DOHH2 (cell line): ENCODE results near the gene FAM120A.

ENCODE experiments used
- H3F3A ChIP-seq: fragments of 200-600 bp; sonication (generic), shearing (Covaris generic); 2 replicates; pipeline ENCODE4 v1.6.0; 2016; ENCODE audit warnings: antibody characterized with exemption, mild to moderate bottlenecking; ENCODE audit not compliant: control insufficient read depth, insufficient read depth
- H3K27ac ChIP-seq: fragments of 200-600 bp; sonication (generic); 2 replicates; pipeline ENCODE4 v1.5.1; 2014; ENCODE audit warnings: low read depth, mild to moderate bottlenecking, low read length, moderate library complexity
- H3K27me3 ChIP-seq: fragments of 200-600 bp; sonication (generic); 2 replicates; pipeline ENCODE4 v1.6.1; 2014; ENCODE audit warnings: mild to moderate bottlenecking, low read length, mixed read lengths; ENCODE audit not compliant: control insufficient read depth
- H3K36me3 ChIP-seq: fragments of 200-600 bp; sonication (generic); 2 replicates; pipeline ENCODE4 v1.6.1; 2014; ENCODE audit warnings: mild to moderate bottlenecking, low read length, moderate library complexity, mixed read lengths; ENCODE audit not compliant: control insufficient read depth
- H3K4me1 ChIP-seq: fragments of 200-600 bp; sonication (generic); 2 replicates; pipeline ENCODE4 v1.6.1; 2014; ENCODE audit warnings: mild to moderate bottlenecking, low read length, mixed read lengths; ENCODE audit not compliant: control insufficient read depth
- H3K4me2 ChIP-seq: fragments of 200-600 bp; sonication (generic); 2 replicates; pipeline ENCODE4 v1.6.0; 2014; ENCODE audit warnings: mild to moderate bottlenecking, low read length, moderate library complexity
- H3K4me3 ChIP-seq: fragments of 200-600 bp; sonication (generic); 2 replicates; pipeline ENCODE4 v1.5.1; 2014; ENCODE audit warnings: mild to moderate bottlenecking, low read length, mixed read lengths
- H3K79me2 ChIP-seq: fragments of 200-600 bp; sonication (generic); 2 replicates; pipeline ENCODE4 v1.6.1; 2014; ENCODE audit warnings: mild to moderate bottlenecking, low read length, mixed read lengths; ENCODE audit not compliant: control insufficient read depth
- H3K9me2 ChIP-seq: fragments of 200-600 bp; sonication (generic); replicated peaks from 2 replicates; pipeline ENCODE4 v1.6.1; 2014; ENCODE audit warnings: mild to moderate bottlenecking, low read length, mixed read lengths; ENCODE audit not compliant: control insufficient read depth
- H3K9me3 ChIP-seq: fragments of 200-600 bp; sonication (generic); 2 replicates; pipeline ENCODE4 v1.6.1; 2014; ENCODE audit warnings: antibody characterized with exemption, low read length, mixed read lengths; ENCODE audit not compliant: control insufficient read depth, insufficient read depth
- H4K20me1 ChIP-seq: fragments of 200-600 bp; sonication (generic); 2 replicates; pipeline ENCODE4 v1.6.0; 2014; ENCODE audit warnings: low read depth, mild to moderate bottlenecking, antibody characterized with exemption, low read length, moderate library complexity; ENCODE audit not compliant: control insufficient read depth, insufficient read depth
- CTCF ChIP-seq: fragments of 200-600 bp; sonication (generic); IDR thresholded peaks from one replicate; pipeline ENCODE4 v1.5.1; 2014; ENCODE audit warnings: antibody characterized with exemption, mild to moderate bottlenecking, low read depth, low read length; ENCODE audit not compliant: poor library complexity, severe bottlenecking
- EZH2phosphoT487 ChIP-seq: fragments of 200-600 bp; sonication (generic); IDR thresholded peaks from 2 replicates; pipeline ENCODE4 v1.6.1; 2017; ENCODE audit warnings: borderline replicate concordance, mild to moderate bottlenecking, antibody characterized with exemption, low read length, moderate library complexity, mixed read lengths

Gene FAM120A

GRCh38 chr9:93466416-93467061 lies 15.1 kb downstream of the FAM120A start:
- H4K20me1 ChIP-seq: peaks cover 5% of the 10 kb centered on the region; the same call in 1 of the 2 replicates
- H3K4me2 ChIP-seq: peak overlapping the region; percentile 13; the same call in 1 of the 2 replicates
- no peak overlapping the region for H3K27ac ChIP-seq
- H3K4me1 ChIP-seq: peaks cover 65% of the 10 kb centered on the region
- peaks cover 24% of the 10 kb centered on the region for H3F3A ChIP-seq
- no peaks in the 10 kb centered on the region for H3K9me2 ChIP-seq
- TF ChIP-seq EZH2phosphoT487 (no peak), CTCF (no peak)
- no peaks in the 10 kb centered on the region for H3K9me3 ChIP-seq
- H3K79me2 ChIP-seq: peaks cover 100% of the 10 kb centered on the region
- peaks cover 49% of the 10 kb centered on the region for H3K36me3 ChIP-seq
- H3K4me3 ChIP-seq: no peak overlapping the region
- no peaks in the 10 kb centered on the region for H3K27me3 ChIP-seq

GRCh38 chr9:93467062-93467416 lies 15.6 kb downstream of the FAM120A start:
- Histone ChIP-seq H3K36me3 (peaks cover 48% of the 10 kb centered on the region), H3K4me2 (no peak overlapping the region), H3F3A (peaks cover 19% of the 10 kb centered on the region), H3K27me3 (no peaks in the 10 kb centered on the region), H3K4me3 (no peak overlapping the region), H3K9me3 (no peaks in the 10 kb centered on the region), H3K4me1 (peaks cover 60% of the 10 kb centered on the region), H4K20me1 (peaks cover 5% of the 10 kb centered on the region; the same call in 1 of the 2 replicates), H3K9me2 (no peaks in the 10 kb centered on the region), H3K27ac (no peak overlapping the region), H3K79me2 (peaks cover 99% of the 10 kb centered on the region)
- TF ChIP-seq EZH2phosphoT487 (no peak), CTCF (no peak)

GRCh38 chr9:93467462-93467861 lies 16.0 kb downstream of the FAM120A start:
- H3K4me1 ChIP-seq: peaks cover 55% of the 10 kb centered on the region
- H3F3A ChIP-seq: peaks cover 18% of the 10 kb centered on the region
- peaks cover 99% of the 10 kb centered on the region for H3K79me2 ChIP-seq
- no peaks in the 10 kb centered on the region for H3K9me3 ChIP-seq
- peaks cover 51% of the 10 kb centered on the region for H3K36me3 ChIP-seq
- no peak for TF ChIP-seq CTCF
- TF ChIP-seq EZH2phosphoT487: no peak
- H3K4me3 ChIP-seq: no peak overlapping the region
- H4K20me1 ChIP-seq: peaks cover 5% of the 10 kb centered on the region; the same call in 1 of the 2 replicates
- no peaks in the 10 kb centered on the region for H3K27me3 ChIP-seq
- H3K9me2 ChIP-seq: no peaks in the 10 kb centered on the region
- no peak overlapping the region for H3K27ac ChIP-seq
- no peak overlapping the region for H3K4me2 ChIP-seq
